A673 (cell line): ENCODE measurements around the gene PDE11A. TPM values are rescaled to one million over a fixed set of nuclear protein-coding genes. Genes with fewer than 3 reads are reported as not detected.
A peak's percentile ranks its signal among the peaks of the same experiment; 100 is the strongest.

ENCODE experiments used
- BruUV-seq: library from RNA; stranded (reverse); fragments of 400-500 nt; replicated peaks from 2 replicates; lab custom pipeline; 2021; lab: Mats Ljungman, UMichigan
- CTCF ChIA-PET: fragments of 300-600 bp; sonication (Branson Sonifier 250); formaldehyde crosslinking; loops from one replicate; lab custom pipeline; 2022; ENCODE audit warnings: antibody characterized with exemption; lab: Charles Lee
- POLR2A ChIA-PET: fragments of 300-600 bp; sonication (Branson Sonifier 250); formaldehyde crosslinking; loops from one replicate; lab custom pipeline; 2022; ENCODE audit warnings: antibody characterized with exemption; ENCODE audit not compliant: low non-redundant PET; lab: Charles Lee
- DNase-seq: peaks from one replicate; pipeline ENCODE4 v3.0.0-alpha.2; 2015; ENCODE audit warnings: low spot score
- H3K27ac ChIP-seq: fragments of 200-600 bp; sonication (generic); 2 replicates; pipeline ENCODE4 v1.5.1; 2016; ENCODE audit warnings: mixed run types, low read depth, mild to moderate bottlenecking, mixed read lengths, antibody characterized with exemption, low read length; ENCODE audit not compliant: poor library complexity, severe bottlenecking
- H3K27me3 ChIP-seq: fragments of 200-600 bp; sonication (generic); replicated peaks from 2 replicates; pipeline ENCODE4 v1.6.1; 2017; ENCODE audit warnings: mixed run types, low read depth, mild to moderate bottlenecking, mixed read lengths, antibody characterized with exemption, low read length; ENCODE audit not compliant: insufficient read depth, poor library complexity
- H3K36me3 ChIP-seq: fragments of 200-600 bp; sonication (generic); 2 replicates; pipeline ENCODE4 v1.6.1; 2016; ENCODE audit warnings: mixed run types, mild to moderate bottlenecking, mixed read lengths, antibody characterized with exemption, low read length; ENCODE audit not compliant: insufficient read depth, poor library complexity, severe bottlenecking
- H3K4me1 ChIP-seq: fragments of 200-600 bp; sonication (generic); 2 replicates; pipeline ENCODE4 v1.6.1; 2017; ENCODE audit warnings: mixed run types, mild to moderate bottlenecking, mixed read lengths, antibody characterized with exemption, low read length; ENCODE audit not compliant: insufficient read depth, poor library complexity, severe bottlenecking
- H3K4me3 ChIP-seq: fragments of 200-600 bp; sonication (generic); 2 replicates; pipeline ENCODE4 v1.5.1; 2016; ENCODE audit warnings: low read depth, mixed run types, mild to moderate bottlenecking, mixed read lengths, low read length; ENCODE audit not compliant: poor library complexity, severe bottlenecking
- H3K9me3 ChIP-seq: fragments of 200-600 bp; sonication (generic); 2 replicates; pipeline ENCODE4 v1.6.1; 2016; ENCODE audit warnings: mixed run types, low read depth, mild to moderate bottlenecking, mixed read lengths, antibody characterized with exemption, low read length; ENCODE audit not compliant: poor library complexity, severe bottlenecking
- CTCF ChIP-seq: fragments of 300-800, 200-600 bp; sonication (generic); conservative IDR thresholded peaks from 2 replicates; pipeline ENCODE4 v1.5.1; 2017; ENCODE audit warnings: low read depth, mild to moderate bottlenecking, antibody characterized with exemption, low read length, moderate library complexity, mixed read lengths
- EZH2 ChIP-seq: fragments of 200-600 bp; sonication (generic); IDR thresholded peaks from 2 replicates; pipeline ENCODE4 v1.6.1; 2017; ENCODE audit warnings: borderline replicate concordance, low read depth, mild to moderate bottlenecking, mixed read lengths, antibody characterized with exemption, low read length; ENCODE audit not compliant: poor library complexity, severe bottlenecking
- intact Hi-C: fragments of 100-400 bp; cut with micrococcal nuclease; formaldehyde crosslinking; loops from one replicate; pipeline ENCODE4 v1.10.0; 2022; ENCODE audit not compliant: unreplicated experiment
- total RNA-seq: library from RNA; stranded (reverse); gene quantifications from 2 replicates; pipeline ENCODE4 v1.2.3, GENCODE V29; 2021

The PDE11A gene
- total RNA-seq, 1 experiment from 2014 or later: not detected

DNA sequence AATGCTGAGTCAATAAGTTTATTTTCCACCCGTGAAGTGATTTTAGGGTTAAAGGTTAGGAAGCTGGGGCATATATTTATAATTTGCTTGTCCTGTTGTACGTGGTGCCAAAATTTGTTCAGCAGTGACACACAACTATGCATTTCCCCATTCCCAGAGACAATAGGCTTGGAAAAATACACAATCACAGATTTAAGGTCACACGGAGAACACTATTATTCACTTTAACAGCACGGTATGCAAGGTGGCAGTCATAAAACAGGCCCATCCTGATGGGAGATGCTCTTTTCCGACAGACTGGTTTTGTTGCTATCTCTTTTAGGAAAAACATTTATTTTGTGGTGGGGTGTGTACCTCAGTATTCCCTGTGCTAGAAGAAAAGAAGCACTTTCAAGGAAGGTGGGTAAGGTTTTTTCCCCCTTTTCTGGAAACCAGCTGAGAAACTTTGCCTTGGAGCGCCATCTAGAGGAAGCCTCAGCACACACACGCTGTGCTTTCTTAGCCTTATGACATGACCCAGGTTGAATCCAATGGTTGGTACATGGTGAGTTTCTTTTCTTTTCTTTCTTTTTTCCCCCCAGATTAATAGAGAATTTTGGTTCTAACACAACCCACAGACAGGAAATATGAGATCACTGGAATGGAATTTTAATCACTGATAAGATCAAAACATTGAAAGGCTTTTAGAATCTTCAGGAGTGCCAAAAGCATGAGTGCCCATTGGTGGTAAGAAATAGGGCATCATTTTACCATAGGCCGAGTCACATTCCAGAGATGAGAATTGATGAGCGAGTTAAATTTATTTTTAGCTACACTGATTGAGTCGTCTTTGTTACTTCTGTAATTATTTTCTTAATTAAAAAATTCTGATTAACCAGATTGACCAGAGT is 347.9 kb downstream of the PDE11A start:
- POLR2A ChIA-PET: no interaction called here
- no TSS peak for BruUV-seq
- no peak overlapping the region for H3K27ac ChIP-seq
- TF ChIP-seq EZH2: no peak
- peak; percentile 95 for TF ChIP-seq CTCF
- no peaks in the 10 kb centered on the region for H3K27me3 ChIP-seq
- no peaks in the 10 kb centered on the region for H3K36me3 ChIP-seq
- H3K4me1 ChIP-seq: no peaks in the 10 kb centered on the region
- intact Hi-C loops: loop anchor here (1.0 to 5.0 kb wide), 5 partner anchors 102 to 557 kb away; no protein-coding TSS in a partner anchor
- CTCF ChIA-PET: interaction anchor here (0.6 to 1.0 kb wide), 3 partner anchors 172 to 1570 kb away, joined by 5 to 11 read pairs (median 9); a partner anchor contains a TSS
- no peaks in the 10 kb centered on the region for H3K9me3 ChIP-seq
- peak; percentile 72 for DNase-seq
- no peak overlapping the region for H3K4me3 ChIP-seq

DNA sequence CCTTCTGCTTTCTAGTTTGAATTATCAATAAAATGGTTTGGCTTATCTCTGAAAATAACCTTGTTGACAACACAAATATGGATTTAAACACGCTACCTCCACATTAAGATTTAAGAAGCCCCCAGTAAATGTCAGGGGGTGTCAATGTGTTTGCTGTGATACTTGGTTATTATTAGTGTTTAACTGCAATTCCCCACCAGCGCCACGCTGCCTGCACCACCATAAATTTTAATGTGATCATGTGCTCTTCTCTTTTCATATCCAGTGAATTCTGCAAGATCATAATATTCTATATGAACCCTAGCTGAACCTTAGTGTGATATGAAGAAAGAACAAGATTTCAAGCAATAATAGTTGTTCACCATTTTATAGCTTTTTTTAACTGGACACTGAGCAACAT is 349.3 kb downstream of the PDE11A start:
- Histone ChIP-seq H3K9me3 (no peaks in the 10 kb centered on the region), H3K4me1 (no peaks in the 10 kb centered on the region), H3K4me3 (no peak overlapping the region), H3K27ac (no peak overlapping the region), H3K27me3 (no peaks in the 10 kb centered on the region), H3K36me3 (no peaks in the 10 kb centered on the region)
- BruUV-seq: no TSS peak
- intact Hi-C loops: loop anchor here (5.0 kb wide), 2 partner anchors 306 to 556 kb away; no protein-coding TSS in a partner anchor
- no peak for DNase-seq
- TF ChIP-seq CTCF: no peak
- POLR2A ChIA-PET: no interaction called here
- CTCF ChIA-PET: no interaction called here

DNA sequence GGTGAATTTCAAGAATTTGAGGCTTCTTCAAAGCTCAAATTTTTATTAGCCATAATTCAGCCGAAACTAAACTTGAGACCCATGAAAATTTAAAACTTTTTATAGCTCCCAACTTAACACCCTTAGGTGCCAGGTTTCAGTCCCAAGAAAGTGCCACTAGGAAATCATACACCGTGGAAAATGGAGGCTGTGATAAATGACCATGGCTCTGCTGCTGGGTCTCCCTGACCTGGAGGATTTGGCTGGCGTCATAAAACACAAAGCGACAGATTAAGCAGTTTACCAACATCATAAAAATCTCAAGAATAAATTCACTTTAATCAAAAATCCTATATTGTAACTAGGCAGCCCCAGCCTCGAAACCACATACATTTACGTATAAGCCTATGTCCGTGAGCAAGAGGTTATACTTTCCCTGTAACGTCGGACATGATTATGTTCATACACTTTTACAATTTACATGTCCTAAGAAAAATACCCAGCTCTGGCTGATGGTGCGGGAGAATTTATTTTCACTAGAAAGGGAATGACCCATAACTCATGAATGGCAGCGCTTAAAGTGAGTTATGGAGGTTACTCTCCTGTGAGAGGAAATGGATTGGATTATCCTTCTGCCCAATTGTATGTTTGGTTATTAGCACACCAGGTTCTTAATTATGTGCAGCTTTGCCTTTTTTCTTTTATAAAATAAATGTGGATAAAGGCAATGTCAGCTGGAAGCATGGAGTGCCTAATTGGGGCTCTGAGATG is 350.6 kb downstream of the PDE11A start:
- peak; percentile 30 for DNase-seq
- H3K9me3 ChIP-seq: no peaks in the 10 kb centered on the region
- intact Hi-C loops: loop anchor here (5.0 kb wide), 2 partner anchors 305 to 555 kb away; no protein-coding TSS in a partner anchor
- no TSS peak for BruUV-seq
- TF ChIP-seq CTCF (no peak), EZH2 (no peak)
- CTCF ChIA-PET: no interaction called here
- H3K4me1 ChIP-seq: no peaks in the 10 kb centered on the region
- no peaks in the 10 kb centered on the region for H3K36me3 ChIP-seq
- H3K27me3 ChIP-seq: no peaks in the 10 kb centered on the region
- POLR2A ChIA-PET: no interaction called here
- H3K27ac ChIP-seq: no peak overlapping the region
- no peak overlapping the region for H3K4me3 ChIP-seq
